Ovary (tissue), 3 donors: ENCODE data around the gene PRKCQ.

Source experiments
- CTCF ChIP-seq, 3 donors: fragments of 450-650 bp in 2 of 3; fragments of 200-600 bp in 1 of 3; IDR thresholded peaks; one replicate each; pipeline versions ENCODE4 v1.5.1 to v1.8.0; 2016 to 2022; ENCODE audit warnings: antibody characterized with exemption in 3 of 3, mild to moderate bottlenecking in 1 of 3
- POLR2A ChIP-seq: fragments of 450-650 bp; IDR thresholded peaks from one replicate; pipeline ENCODE4 v1.6.1; 2017; ENCODE audit warnings: antibody characterized with exemption, mild to moderate bottlenecking, moderate library complexity
- donor health status: DM: no; HTN: no; CAD: no.

- no peak for TF ChIP-seq POLR2A
- no peak for TF ChIP-seq CTCF (IDR thresholded peaks at IDR 0.05)
Measured at GRCh38 chr10:6543431-6544005, 36.6 kb downstream of the PRKCQ start.
